Fibroblast of villous mesenchyme (primary cell): ENCODE results near the gene SEC16A. TPM values are rescaled to one million over a fixed set of nuclear protein-coding genes. Genes with fewer than 3 reads are reported as not detected.
"Not testable (repeated sequence)": the region's sequence is repeated elsewhere in the genome, so short reads cannot be mapped to it uniquely, and the experiment has no call there.

Source experiments
- DNase-seq: peaks from one replicate; pipeline ENCODE4 v3.0.0-alpha.2; 2010; ENCODE audit warnings: low read depth
- H3K4me3 ChIP-seq: 2 replicates; pipeline ENCODE4 v1.5.1; 2011; ENCODE audit warnings: low read depth, mild to moderate bottlenecking, low read length
- total RNA-seq: library from RNA; depleted of rRNA; stranded (reverse); fragments of >200 nt; gene quantifications from 2 replicates; pipeline ENCODE4 v1.2.3, GENCODE V29; 2012
- TF ChIP-seq, protein P1 (sequence below): IDR thresholded peaks from 2 replicates; pipeline ENCODE4 v1.5.1; 2012; ENCODE audit warnings: low read depth, mild to moderate bottlenecking, low read length; ENCODE audit not compliant: insufficient read depth

SEC16A gene
- total RNA-seq, 1 donor, result 43.2 TPM

DNA sequence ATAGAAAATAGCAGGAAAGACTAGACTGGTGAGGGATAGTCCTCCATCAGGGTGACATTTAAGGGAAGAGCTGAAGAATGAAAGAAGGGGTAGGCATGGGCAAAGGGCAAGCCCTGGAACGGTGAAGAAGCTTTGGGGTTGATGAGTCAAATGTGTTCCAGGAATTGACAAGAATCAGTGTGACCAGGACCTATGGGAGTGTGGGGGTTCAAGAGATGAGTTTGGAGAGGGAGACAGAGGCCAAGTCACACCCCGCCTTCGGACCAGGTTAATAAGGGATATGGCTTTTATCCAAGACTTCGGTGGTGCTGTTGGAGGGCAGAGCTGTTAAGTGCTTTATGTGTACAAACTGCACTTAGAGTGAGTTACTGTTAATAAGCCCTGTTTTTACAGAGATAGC, 71.5 kb downstream of the SEC16A start:
- TF ChIP-seq, protein P1, sequence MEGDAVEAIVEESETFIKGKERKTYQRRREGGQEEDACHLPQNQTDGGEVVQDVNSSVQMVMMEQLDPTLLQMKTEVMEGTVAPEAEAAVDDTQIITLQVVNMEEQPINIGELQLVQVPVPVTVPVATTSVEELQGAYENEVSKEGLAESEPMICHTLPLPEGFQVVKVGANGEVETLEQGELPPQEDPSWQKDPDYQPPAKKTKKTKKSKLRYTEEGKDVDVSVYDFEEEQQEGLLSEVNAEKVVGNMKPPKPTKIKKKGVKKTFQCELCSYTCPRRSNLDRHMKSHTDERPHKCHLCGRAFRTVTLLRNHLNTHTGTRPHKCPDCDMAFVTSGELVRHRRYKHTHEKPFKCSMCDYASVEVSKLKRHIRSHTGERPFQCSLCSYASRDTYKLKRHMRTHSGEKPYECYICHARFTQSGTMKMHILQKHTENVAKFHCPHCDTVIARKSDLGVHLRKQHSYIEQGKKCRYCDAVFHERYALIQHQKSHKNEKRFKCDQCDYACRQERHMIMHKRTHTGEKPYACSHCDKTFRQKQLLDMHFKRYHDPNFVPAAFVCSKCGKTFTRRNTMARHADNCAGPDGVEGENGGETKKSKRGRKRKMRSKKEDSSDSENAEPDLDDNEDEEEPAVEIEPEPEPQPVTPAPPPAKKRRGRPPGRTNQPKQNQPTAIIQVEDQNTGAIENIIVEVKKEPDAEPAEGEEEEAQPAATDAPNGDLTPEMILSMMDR, result no peak
- peak overlapping the region; percentile 98 for H3K4me3 ChIP-seq

DNA sequence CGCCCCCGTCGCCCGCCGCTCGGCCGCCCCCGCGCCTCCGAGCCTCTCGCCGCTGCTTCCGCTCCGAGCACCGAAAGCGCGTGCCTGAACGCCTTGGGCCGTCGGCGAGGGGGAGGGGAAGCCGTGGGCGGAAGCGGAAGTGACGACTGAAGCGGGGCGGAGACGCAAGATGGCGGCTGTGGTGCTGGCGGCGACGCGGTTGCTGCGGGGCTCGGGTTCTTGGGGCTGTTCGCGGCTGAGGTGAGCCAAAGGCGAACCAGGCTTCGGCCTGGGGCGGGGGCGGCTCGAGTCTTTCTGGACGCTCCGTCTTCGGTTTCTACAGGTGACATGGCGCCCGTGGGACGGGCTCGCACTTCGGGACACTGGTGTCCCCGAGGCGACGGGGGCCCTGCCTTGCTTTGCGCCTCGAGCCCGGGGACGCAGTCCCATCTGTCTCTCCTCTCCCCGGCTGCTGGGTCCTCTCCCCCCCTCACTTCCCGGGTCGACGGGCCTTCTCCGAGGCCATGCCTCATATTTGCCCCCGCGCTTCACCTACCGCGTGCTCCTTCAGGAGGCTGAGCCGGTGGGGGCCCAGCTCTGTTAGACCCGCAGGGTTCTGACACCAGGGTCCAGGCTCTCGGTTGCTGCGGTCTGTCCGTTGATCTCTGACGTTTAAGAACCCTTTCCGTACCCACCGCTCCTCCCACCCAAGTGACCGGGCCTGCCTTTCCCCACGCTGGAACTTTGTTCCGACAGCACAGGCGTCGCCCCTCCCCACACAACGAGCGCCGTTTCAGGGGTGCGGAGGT, 72.1 kb downstream of the SEC16A start, which contains the start of the genes ENTR1 and PMPCA:
TSS of gene ENTR1 (minus strand) at position 115 of the 788 bp plus-strand sequence. CDS start 217 bp downstream, outside the sequence.
TSS of gene PMPCA (plus strand) at position 159 of the 788 bp plus-strand sequence. CDS start at position 170, 11 bp downstream.
- peak within 1 kb of the TSS; percentile 98 for H3K4me3 ChIP-seq
- DNase-seq, result peak; percentile 90
- TF ChIP-seq, protein P1, result no peak

More for the DNA sequence above, 71.5 kb downstream of the SEC16A start:
- DNase-seq, result no peak

DNA sequence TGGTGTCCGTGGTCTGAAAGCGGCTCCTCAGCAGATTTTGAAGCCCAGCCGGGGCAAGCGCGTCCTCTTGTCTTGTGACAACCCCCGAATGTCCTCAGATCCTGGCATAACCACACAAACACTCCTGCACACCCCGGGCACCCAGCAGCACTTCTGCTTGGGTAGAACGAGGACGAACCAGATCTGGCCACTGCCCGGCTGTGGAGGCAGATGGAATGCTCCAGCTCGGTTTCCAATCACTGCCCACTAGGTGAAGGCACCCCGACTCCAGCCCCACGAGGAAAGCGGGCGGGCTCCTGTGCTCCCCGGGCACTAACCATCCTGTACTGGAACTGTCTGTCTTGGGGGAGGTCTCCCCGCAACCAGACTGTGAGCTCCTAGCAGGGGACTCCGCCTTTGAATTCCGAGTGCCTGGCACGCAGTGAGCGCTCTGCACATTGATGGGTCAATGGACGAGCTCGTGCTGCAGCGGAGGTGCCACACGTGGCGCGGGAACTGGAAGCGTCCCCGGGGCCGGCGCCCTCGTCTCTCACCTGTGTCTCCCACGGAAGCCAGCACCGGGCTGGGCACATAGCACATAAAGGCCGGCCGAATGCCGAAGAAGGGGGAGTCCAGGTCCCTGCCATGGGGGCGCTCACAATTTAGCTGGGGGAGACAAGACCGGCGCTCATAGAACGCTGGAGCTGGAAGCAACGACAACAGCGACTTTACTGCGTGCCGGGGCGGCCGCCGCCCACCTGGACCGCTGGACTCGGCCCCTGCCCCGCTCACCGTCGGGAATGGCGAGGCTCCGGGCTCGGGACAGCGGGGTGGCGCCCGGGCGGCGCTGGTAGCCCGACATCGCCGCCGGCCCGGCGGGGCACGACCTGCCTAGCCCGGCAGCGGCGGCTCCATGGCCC, 73.0 kb downstream of the SEC16A start:
- TF ChIP-seq, protein P1, result no peak
- H3K4me3 ChIP-seq, result peak overlapping the region; percentile 98
- peak; percentile 36 for DNase-seq

DNA sequence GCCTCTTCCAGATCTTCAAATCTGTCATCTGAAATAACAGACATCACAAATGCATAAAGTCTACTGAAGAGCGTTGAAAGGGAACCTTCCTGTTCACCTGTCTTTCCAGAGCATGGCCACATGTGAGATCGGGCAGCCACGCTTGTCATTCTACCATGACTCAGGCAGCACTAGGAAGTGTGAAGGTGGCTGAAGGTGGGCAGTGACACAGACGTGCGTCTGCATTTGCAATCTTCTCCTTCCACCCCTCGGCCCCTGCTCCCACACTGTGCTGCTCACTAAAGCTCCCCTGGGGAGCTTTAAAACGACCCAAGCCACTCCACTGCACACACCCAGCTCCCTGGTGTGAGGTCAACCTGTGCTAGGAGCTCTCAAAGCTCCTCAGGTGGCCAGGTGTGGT, 74.9 kb downstream of the SEC16A start:
- DNase-seq, result no peak
- TF ChIP-seq, protein P1, result no peak
- H3K4me3 ChIP-seq, result no peak overlapping the region

DNA sequence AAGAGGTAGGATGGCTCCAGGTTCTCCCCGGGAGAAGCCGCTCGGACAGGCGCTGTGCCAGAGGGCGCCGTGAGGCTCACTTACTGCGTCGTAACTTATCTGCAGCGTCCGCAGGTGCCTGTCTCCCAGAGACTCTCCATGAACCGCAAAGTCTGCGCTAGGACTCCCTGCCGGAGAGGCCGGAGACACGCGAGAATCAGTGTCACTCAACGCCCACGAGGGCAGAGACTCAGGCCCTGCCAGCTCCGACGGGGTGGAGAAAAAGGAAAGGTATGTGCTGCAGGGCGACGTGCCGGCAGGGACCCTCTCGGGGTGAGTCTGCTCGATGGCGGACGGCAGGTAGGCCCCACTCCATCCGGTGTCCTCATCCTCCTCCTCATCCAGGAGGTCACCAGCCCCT, 75.8 kb downstream of the SEC16A start:
- H3K4me3 ChIP-seq, DNase-seq: not testable (repeated sequence)

DNA sequence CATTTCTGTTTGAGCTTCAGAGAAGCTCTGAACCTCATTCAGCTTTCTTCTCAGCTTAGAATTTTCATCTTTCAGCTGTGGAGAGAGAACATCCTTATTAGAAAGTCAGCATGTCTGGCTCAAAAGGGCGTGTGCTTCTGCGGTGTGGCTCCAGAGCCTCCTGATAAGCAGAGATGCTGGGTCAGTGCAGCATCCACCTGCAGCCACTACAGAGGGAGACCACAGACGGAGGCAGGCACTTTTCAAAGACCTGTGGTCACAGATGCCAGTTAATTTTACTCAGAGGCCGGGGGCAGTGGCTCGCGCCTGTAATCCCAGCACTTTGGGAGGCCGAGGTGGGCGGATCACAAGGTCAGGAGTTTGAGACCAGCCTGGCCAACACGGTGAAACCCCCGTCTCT, 76.9 kb downstream of the SEC16A start:
- not testable (repeated sequence) for DNase-seq, H3K4me3 ChIP-seq

DNA sequence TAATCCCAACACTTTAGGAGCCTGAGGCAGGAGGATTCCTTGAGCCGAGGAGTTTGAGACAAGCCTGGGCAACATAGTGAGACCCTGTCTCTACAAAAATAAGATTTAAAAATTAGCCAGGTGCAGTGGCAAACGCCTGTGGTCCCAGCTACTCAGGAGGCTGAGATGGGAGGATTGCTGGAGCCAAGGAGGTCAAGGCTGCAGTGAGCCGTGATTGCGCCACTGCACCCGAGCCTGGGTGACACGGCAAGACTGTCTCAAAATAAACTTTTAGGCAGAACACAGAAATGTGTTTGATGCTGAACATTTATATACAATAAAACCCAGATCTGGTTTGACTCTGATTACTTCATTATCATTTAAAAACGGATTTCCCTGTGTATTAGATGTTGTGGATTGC, 77.4 kb downstream of the SEC16A start:
- no peak overlapping the region for H3K4me3 ChIP-seq
- TF ChIP-seq, protein P1, result no peak
- DNase-seq, result no peak
